Measurements from ENCODE around the gene OASL. TPM values are rescaled to one million over a fixed set of nuclear protein-coding genes. Genes with fewer than 3 reads are reported as not detected.

OASL gene
- total and polyA plus RNA-seq, 9 of the 15 experiments (the other 6 are each of a cell fraction or from before 2014, with no cell fraction given) = 0.14 TPM; not detected in 8

GRCh38 chr12:121060149-121061001, 21.3 kb upstream of the OASL start (continued):
- TF ChIP-seq IRF9 (tag; IDR thresholded peaks at IDR 0.05) (peak; percentile 60), NFE2L1 (tag; IDR thresholded peaks at IDR 0.05; ENCODE audit: borderline replicate concordance, low read depth) (no peak), DEAF1 (CRISPR knock-in tag; IDR thresholded peaks at IDR 0.05) (peak; percentile 46; the same call in 1 of the 2 replicates), RAD21 (CRISPR knock-in tag; conservative IDR thresholded peaks at IDR 0.05 in 1 of 2, IDR thresholded peaks at IDR 0.05 in 1 of 2) (peak; percentile 46 to 71), PKNOX1 (IDR thresholded peaks at IDR 0.05) (peak; percentile 79), ZNF121 (CRISPR knock-in tag; conservative IDR thresholded peaks at IDR 0.05) (no peak), PBX2 (CRISPR knock-in tag; IDR thresholded peaks at IDR 0.05; ENCODE audit: low read depth) (no peak), PBX2 (tag; conservative IDR thresholded peaks at IDR 0.05; ENCODE audit: low read depth) (peak; percentile 49), KDM4B (IDR thresholded peaks at IDR 0.05; ENCODE audit: borderline replicate concordance in 2 of 2, low read depth in 1 of 2) (no peak), NR2C1 (IDR thresholded peaks at IDR 0.05) (0 out of 2 replicates have a peak, but pooled peaks have one; percentile 33), NR2C1 (tag; IDR thresholded peaks at IDR 0.05) (no peak), ATF7 (IDR thresholded peaks at IDR 0.05) (peak; percentile 36; the same call in 1 of the 2 replicates), FOSL1 (tag; conservative IDR thresholded peaks at IDR 0.05) (0 out of 2 replicates have a peak, but pooled peaks have one; percentile 14), VEZF1 (CRISPR knock-in tag; IDR thresholded peaks at IDR 0.05) (peak; percentile 48; the same call in 1 of the 2 replicates)
